Measurements from ENCODE around the gene TERF2IP.

Gene TERF2IP

DNA sequence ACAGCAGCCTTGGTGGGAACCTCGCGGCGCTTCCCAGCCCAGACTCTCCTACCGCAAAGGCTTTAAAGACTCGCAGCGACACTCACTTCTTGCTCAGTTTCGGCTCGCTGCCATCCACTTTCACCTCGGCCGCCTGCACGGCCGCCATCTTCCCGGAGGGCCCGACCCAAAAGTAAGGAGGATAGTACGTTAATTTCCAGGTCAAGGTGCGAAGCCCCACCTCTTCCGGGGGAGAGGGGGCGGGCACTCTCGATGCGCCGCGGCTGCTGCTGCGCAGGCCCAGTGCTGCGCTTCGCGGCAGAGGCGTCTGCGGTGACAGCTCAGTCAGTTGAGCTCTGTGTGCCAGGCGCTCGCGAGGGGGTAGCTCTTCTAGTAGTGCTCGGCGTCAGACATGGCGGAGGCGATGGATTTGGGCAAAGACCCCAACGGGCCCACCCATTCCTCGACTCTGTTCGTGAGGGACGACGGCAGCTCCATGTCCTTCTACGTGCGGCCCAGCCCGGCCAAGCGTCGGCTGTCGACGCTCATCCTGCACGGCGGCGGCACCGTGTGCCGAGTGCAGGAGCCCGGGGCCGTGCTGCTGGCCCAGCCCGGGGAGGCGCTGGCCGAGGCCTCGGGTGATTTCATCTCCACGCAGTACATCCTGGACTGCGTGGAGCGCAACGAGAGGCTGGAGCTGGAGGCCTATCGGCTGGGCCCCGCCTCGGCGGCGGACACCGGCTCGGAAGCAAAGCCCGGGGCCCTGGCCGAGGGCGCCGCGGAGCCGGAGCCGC is at the start of gene TERF2IP, which contains the start of gene KARS1:
TSS of gene TERF2IP (plus strand) at position 282 of the 773 bp plus-strand sequence. CDS start at position 392, 110 bp downstream.
TSS of gene KARS1 (minus strand) at position 174 of the 773 bp plus-strand sequence. CDS start at position 148, 26 bp downstream.
- DNase-seq: peak; percentile 96

DNA sequence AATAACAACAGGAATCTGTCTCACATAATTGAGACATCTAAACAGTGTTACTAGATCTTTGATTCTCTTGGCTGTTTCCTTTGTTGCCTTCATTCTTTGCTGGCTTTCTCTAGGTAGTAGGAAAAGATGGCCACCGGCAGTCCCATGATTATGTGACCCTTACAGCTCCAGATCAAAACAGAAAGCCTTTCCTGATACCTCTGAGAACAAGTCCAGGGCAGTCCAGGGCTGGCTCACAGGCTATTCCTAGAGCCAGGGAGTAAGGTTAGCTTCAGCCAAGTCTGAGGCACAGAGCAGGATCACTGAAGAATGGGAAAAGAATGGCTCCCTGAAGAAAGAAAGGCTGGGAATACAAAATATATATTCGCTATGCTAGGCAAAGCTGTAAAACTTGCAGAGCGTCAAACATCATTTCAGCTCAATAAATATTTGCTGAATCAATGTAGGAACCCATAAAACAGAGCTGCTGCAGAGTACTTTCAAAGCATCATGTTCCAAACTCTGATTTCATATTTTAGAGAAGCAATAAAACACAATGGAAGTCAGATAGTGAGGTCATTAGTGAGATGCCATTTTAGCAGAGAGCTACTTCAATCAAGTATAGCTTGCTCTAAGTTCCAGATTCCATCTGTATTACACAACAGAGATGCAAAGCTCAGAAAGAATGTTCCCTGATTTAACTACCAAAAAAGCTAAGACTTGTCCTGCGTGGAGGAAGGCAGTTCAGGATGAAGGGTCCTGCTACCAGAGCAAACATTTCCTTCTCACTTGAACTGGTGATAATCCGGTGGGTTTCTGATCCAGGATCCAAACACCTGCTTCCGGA is 47.9 kb upstream of the TERF2IP start:
- DNase-seq: no peak

- DNase-seq: no peak
Observed at GRCh38 chr16:75603241-75603640, 44.3 kb upstream of the TERF2IP start.

- no peak for DNase-seq
Observed at GRCh38 chr16:75606507-75606906, 41.1 kb upstream of the TERF2IP start.

GRCh38 chr16:75614066-75614897 is 33.3 kb upstream of the TERF2IP start:
- no peak for DNase-seq

GRCh38 chr16:75615619-75616018 is 32.0 kb upstream of the TERF2IP start:
- DNase-seq: no peak

DNA sequence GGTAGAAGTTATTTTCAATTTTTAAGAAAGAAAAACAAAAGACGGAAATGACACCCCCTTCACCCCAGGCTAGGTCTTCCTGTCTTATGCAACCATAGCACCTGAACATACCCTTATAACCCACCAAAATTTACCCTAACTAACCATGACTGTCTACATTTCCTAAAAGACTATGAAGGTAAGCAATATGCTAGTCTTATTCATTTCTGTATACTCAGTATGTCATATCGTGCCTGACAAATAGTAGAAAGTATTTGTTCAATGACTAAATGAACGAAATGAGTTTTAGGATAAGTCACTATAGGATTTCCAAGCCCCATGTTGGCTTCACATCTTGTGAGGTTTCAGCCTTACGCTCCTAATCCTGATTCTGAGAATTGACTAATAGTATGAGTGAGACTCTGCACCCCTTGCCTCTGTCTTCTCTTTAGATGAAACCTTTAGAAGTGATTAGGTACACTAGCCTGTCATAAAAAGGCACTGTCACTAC is 31.0 kb upstream of the TERF2IP start:
- no peak for DNase-seq

- DNase-seq: no peak
Observed at GRCh38 chr16:75617121-75617520, 30.5 kb upstream of the TERF2IP start.

DNA sequence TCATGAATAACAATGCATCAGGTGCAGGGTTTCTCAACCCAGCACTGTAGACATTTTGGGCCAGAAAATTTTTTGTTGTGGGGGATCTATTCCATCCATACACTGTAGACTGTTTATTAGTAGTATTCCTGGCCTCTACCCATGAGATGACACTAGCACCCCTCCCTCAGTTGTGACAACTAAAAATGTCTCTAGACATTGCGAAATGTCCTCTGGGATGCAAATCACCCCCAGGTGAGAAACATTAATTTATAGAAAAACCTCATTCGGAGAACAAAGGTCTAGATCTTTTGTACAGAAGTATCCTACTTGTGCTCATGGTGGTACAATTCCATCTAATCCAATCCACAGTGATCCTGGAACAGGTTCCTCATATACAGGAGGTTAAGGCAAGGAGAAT is 28.8 kb upstream of the TERF2IP start:
- DNase-seq: no peak

GRCh38 chr16:75620326-75621169 is 27.0 kb upstream of the TERF2IP start:
- no peak for DNase-seq

DNA sequence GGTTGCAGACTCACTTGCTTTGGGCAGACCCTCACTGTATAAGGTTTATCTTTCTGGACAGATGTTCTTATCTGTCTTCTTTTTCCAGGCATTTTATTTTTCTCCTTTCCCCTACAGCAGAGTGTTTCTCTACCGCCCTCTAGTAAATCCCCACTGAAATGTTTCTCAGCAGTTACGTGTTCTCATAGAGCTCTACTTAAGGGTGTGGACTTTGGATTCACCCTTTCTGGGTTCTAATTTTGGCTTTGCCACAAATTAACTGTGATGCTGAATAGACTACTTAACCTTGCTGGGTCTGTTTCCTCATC is 26.4 kb upstream of the TERF2IP start:
- no peak for DNase-seq

DNA sequence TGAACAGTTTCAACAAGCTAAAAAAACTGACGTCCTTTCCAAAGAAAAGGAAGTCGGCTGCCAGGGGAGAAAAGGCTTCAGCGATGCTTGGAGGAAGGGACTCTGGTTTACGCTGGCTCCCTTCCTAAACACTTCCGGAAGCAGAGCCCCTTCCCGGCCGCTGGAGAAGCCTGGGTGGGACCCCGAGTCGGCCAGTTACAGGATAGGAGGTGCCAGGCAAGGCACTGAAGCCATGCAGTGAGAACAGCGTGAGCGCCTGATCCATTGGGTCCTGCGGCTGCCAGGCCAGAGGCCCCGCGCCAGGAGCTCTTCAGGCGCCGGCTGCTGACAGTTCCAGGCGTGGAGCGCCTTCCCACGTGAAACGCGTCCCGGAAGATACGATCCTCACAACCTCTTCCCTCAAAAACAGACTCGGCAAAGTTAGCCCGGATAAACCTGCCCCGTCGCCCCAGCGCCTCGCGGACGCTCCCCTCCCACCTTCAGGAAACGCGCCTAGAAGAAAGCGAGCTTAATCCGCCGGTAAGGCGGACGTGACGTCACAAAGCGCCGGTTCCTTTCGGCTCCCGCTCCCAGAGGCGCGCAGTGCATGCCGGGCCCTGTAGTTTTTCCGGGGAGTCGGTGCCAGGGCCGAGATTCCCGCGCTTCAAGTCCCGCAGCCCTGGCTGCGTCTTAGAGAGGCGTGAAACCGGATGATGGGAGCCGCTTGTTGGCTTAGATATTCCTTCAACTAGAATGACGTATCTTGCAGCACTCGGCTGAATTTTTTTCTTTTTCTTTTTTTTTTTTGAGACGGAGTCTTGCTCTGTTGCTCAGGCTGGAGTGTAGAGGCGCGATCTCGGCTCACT is 24.6 kb upstream of the TERF2IP start, which contains the start of gene ADAT1:
TSS of gene ADAT1 (minus strand) at position 521 of the 845 bp plus-strand sequence. CDS start 2,482 bp downstream, outside the sequence.
- DNase-seq: peak; percentile 98

- DNase-seq: no peak
Observed at GRCh38 chr16:75624921-75625334, 22.6 kb upstream of the TERF2IP start.

DNA sequence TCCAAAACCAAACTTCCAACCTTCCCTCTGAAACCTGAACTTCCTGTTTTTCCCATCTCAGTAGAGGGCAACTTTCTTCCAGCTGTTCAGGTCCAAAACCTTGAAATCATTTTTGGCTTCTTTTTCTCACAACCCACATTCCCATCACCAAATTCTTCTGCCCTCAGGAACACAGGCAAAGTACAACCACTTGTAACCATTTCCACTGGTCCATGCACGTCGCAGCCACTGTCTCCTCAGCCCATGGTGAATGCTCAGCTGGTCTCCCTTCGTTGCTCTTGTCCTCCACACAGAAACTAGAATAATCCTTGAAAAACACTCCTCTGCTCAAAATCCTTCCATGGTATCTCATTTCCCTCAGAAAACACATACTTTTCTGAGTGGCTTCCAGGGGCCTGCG is 20.8 kb upstream of the TERF2IP start:
- no peak for DNase-seq

DNA sequence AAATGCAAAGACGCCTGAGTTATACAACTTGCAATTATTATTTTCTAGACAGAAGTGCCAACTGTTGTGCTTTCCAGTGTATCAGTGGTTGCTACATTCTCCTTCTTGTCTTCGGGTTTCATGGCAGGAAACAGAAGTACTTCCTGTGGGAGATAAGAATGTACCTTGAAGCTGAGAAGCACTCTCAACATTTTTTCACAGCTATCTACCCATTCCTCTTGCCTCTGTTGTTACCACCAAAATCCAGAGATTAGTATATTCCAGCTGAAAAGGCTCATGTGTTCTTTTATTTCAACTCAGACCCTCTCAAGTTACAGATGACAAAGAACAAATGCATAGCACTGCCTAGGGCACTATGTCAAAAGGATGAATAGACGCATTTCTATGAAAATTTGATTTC is 19.7 kb upstream of the TERF2IP start:
- no peak for DNase-seq

GRCh38 chr16:75628351-75628750 is 19.2 kb upstream of the TERF2IP start:
- no peak for DNase-seq

DNA sequence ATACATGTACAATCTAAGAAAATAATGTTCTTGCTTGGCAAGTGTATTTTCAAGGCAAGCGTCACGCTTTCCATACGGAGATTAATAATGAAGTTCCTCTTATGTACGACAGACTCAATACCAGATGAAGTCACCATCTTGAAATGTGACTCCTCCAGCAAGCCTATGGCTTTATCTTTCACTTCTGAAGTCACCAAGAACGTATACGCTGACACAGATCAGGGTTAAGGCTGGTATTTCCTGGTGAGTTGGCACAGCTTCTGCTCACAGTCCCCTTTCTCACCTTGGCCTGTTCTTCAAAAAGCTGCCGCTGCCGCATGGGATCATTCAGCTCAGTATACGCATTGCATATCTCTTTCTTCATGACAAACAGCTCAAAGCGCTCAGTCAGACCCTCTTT is 18.4 kb upstream of the TERF2IP start:
- no peak for DNase-seq

- DNase-seq: no peak
Observed at GRCh38 chr16:75630052-75630451, 17.5 kb upstream of the TERF2IP start.

GRCh38 chr16:75632857-75633256 is 14.7 kb upstream of the TERF2IP start:
- DNase-seq: no peak

- DNase-seq: no peak
Observed at GRCh38 chr16:75635036-75635435, 12.5 kb upstream of the TERF2IP start.

- DNase-seq: no peak
Observed at GRCh38 chr16:75640598-75640997, 7.0 kb upstream of the TERF2IP start.
